Heart left ventricle (tissue), 13 donors: ENCODE data around the gene PLCL1.

ENCODE experiments used
- CTCF ChIP-seq, 12 donors: fragments of 200-600 bp; sonication (generic) in 4 of 12; IDR thresholded peaks; one replicate each; pipeline versions ENCODE4 v1.5.0 to v1.8.0; 2018 to 2022; ENCODE audit warnings: antibody characterized with exemption in 12 of 12, mild to moderate bottlenecking in 5 of 12
- POLR2A ChIP-seq, 2 donors: fragments of 450-650 bp; IDR thresholded peaks; one replicate each; pipeline ENCODE4 v1.6.1; 2017; ENCODE audit warnings: antibody characterized with exemption in 2 of 2, mild to moderate bottlenecking in 2 of 2, moderate library complexity in 2 of 2
- donor health status: ischemic (EF 13 %, LVEDD 7.1; RV severe dilation, severe dysfunction).
- donor health status: DM: no; HTN: yes; CAD: no.
- donor health status: DM: no; HTN: no; CAD: no.
- donor health status: ischemic (EF 25% LVEDD 6.9; RV normal size, moderate dysfunction).
- donor health status: ischemic (EF 25% LVEDD 5.7; RV mildly dilated, moderate dysfunction).
- donor health status: ischemic (EF 35%, LVEDD 5.7; RV mildly dilated, moderate dysfunction).
- donor health status: nonischemic (EF 11% LVEDD 7.7; RV severe dilation, severe dysfunction).
- donor health status: DM: yes; HTN: yes; CAD: no.
- donor health status: PGD.
- donor health status: ischemic (EF 29% LVEDD 5.4; RV normal size, mild dysfunction).
- donor health status: nonischemic (EF 23%, LVEDD 6.1; RV moderate dilation, normal function).

GRCh38 chr2:197958592-197959150 is 154.3 kb downstream of the PLCL1 start:
- TF ChIP-seq CTCF (IDR thresholded peaks at IDR 0.05) (no peak), POLR2A (IDR thresholded peaks at IDR 0.05) (no peak)
